ENCODE data around the gene ANKRD16. TPM values are rescaled to one million over a fixed set of nuclear protein-coding genes. Genes with fewer than 3 reads are reported as not detected.
A peak's percentile ranks its signal among the peaks of the same experiment; 100 is the strongest.
"Not testable (repeated sequence)": the region's sequence is repeated elsewhere in the genome, so short reads cannot be mapped to it uniquely, and the experiment has no call there.

ANKRD16 gene
- total RNA-seq, 1 donor from 2014 or later, result 5.2 TPM

GRCh38 chr10:5871596-5871995 lies 18.1 kb downstream of the ANKRD16 start:
- ATAC-seq, result no peak

- no peak for ATAC-seq
Observed at GRCh38 chr10:5869156-5869555, 20.5 kb downstream of the ANKRD16 start.

GRCh38 chr10:5868383-5868782 lies 21.3 kb downstream of the ANKRD16 start:
- ATAC-seq, result not testable (repeated sequence)

DNA sequence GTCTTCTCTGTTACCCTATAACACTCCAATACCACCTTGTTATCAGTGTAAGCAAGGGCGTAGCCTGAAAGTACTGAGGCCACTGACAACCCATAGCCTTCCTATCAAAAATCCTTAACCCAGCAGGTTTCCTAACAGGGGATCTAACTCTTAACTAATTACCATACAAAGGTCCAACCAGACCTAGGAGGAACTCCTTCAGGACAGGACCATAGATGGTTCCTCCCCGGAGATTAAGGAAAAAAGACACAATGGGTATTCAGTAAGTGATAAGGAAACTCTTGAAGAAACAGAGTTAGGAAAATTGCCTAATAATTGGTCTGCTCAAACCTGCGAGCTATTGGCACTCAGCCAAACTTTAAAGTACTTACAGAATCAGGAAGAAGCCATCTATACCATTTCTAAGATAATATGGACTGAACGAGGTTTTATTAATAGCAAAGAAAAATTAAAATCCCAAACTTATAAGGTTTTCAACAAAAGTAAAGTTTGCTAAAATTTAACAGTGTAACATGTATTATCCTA lies 22.5 kb downstream of the ANKRD16 start:
- ATAC-seq, result not testable (repeated sequence)

DNA sequence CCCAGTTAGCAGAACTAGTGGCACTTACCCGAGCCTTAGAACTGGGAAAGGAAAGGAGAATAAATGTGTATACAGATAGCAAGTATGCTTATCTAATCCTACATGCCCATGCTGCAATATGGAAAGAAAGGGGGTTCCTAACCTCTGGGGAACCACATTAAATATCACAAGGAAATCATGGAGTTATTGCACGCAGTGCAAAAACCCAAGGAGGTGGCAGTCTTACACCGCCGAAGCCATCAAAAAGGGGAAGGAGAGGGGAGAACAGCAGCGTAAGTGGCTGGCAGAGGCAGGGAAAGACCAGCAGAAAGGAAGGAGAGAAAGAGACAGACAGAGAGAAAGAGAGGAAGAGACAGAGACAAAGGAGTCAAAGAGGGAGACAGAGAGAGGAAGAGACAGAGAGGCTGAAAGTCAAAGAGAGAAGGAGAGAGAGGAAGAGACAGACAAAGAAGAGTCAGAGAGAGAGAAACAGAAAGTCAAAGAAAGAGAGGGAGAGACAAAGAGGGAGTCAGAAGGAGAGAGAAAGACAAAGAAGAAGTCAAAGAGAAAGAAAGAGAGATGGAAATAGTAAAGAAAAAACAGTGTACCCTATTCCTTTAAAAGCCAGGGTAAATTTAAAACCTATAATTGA lies 23.1 kb downstream of the ANKRD16 start:
- not testable (repeated sequence) for ATAC-seq

DNA sequence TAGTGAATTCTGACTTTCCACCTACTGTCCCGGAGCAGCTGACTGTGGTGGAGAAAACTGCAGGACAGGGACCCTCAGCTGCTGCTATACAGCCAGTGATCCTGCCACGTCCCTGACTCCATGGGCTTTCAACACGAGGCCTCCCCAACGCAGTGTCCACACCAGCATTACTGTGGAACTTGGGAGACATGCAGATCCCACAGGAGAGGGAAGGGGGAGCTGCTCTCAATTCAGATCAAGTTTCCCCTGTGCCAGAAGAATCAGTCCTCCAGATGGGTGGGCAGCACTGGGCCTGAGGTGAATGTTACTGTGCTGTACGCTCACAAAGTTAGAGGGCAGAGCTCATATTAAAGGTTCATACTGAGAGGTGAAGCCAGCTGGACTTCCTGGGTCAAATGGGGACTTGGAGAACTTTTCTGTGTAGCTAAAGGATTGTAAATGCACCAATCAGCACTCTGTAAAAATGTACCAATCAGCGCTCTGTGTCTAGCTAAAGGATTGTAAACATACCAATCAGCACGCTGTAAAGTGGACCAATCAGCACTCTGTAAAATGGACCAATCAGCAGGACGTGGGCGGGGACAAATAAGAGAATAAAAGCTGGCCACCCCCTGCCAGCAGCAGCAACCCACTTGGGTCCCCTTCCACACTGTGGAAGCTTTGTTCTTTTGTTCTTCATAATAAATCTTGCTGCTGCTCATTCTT lies 26.6 kb downstream of the ANKRD16 start:
- ATAC-seq, result not testable (repeated sequence)

- ATAC-seq, result peak; percentile 49
Observed at GRCh38 chr10:5862360-5862961, 27.2 kb downstream of the ANKRD16 start.

- no peak for ATAC-seq
Observed at GRCh38 chr10:5860066-5860465, 29.6 kb downstream of the ANKRD16 start.

DNA sequence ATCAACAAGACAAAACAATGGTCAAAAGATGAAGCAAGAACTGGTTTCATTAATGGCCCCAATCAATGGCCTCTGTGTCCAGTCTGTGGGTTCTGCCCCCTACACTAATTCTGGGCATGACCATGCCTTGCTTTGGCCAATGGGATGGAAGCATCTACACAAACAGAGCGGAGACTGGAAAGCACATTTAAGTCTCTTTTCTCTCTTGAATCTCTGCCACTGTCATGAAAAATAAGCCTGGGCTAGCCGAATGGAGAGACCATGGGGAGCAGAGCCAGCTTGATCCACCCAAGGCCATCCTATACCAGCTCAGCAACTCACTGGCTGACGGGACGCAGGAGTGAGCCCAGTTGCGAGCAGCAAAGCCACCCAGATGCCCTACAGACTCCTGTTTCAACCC lies 30.9 kb downstream of the ANKRD16 start:
- ATAC-seq, result no peak

GRCh38 chr10:5856701-5857004 lies 33.0 kb downstream of the ANKRD16 start:
- ATAC-seq, result no peak

- ATAC-seq, result peak; percentile 74
Observed at GRCh38 chr10:5855979-5856700, 33.6 kb downstream of the ANKRD16 start.

GRCh38 chr10:5854131-5854475 lies 35.6 kb downstream of the ANKRD16 start:
- no peak for ATAC-seq

- not testable (repeated sequence) for ATAC-seq
Observed at GRCh38 chr10:5846667-5847066, 43.0 kb downstream of the ANKRD16 start.

- ATAC-seq, result no peak
Observed at GRCh38 chr10:5844345-5845055, 45.2 kb downstream of the ANKRD16 start.

DNA sequence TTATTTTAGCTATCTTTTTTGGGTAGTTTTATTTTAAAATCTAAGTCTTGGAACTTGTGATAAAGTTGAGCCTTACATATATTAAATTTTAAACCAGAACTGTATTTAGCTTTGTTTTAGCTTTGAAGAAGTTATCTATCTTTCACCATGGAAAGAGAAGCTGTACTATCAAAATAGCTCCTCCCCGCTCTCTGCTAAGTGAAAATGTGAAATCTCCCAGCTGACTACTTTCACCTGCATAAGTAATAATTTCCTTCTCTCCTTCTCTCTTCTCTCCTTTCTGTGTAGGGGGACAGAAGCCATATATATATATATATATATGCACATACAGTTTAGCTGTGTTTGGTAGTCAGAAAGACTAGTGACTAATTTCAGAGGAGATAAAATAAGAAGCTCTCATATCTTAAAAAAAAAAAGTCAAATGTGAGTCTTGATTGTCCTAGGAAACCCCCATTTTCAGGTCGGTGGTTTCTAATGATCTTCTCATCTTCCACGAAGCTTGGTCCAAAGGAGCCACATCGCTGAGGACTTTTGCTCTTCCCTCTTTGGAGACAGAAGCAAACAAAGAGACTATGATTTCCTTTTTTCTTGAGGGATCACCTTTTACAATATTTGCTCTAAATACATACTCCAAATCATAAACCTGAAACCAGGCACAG lies 45.9 kb downstream of the ANKRD16 start:
- no peak for ATAC-seq

- ATAC-seq, result no peak
Observed at GRCh38 chr10:5841965-5842364, 47.7 kb downstream of the ANKRD16 start.

GRCh38 chr10:5840314-5841307 lies 49.1 kb downstream of the ANKRD16 start:
- peak; percentile 76 for ATAC-seq

DNA sequence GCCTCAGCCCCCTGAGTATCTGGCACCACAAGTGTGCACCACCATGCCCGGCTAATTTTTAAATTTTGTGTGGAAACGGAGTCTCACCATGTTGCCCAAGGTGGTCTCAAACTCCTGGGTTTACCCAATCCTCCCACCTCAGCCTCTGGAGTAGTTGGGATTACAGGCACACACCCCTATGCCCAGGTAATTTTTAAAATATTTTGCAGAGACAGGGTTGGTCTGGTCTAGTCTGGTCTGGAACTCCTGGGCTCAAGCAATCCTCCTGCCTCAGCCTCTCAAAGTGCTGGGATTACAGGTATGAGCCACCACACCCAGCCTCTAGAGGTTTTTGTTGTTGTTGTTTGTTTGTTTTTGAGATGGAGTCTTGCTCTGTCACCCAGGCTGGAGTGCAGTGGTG lies 53.5 kb downstream of the ANKRD16 start:
- ATAC-seq, result not testable (repeated sequence)

GRCh38 chr10:5835446-5836095 lies 54.1 kb downstream of the ANKRD16 start:
- ATAC-seq, result no peak

- ATAC-seq, result no peak
Observed at GRCh38 chr10:5833814-5834213, 55.9 kb downstream of the ANKRD16 start.
